H9 (cell line): ENCODE data around the gene HIBCH. TPM values are rescaled to one million over a fixed set of nuclear protein-coding genes. Genes with fewer than 3 reads are reported as not detected.
A peak's percentile ranks its signal among the peaks of the same experiment; 100 is the strongest.

Experiments used
- DNase-seq: peaks from one replicate; pipeline ENCODE4 v3.0.0-alpha.2; 2017
- H2AFZ ChIP-seq: one replicate; pipeline ENCODE4 v1.6.1; 2013; ENCODE audit warnings: mild to moderate bottlenecking, low read length, control low read depth, moderate library complexity
- H2AK5ac ChIP-seq: 2 replicates; pipeline ENCODE4 v1.6.1; 2013; ENCODE audit warnings: low read length, control low read depth, mixed read lengths; ENCODE audit not compliant: insufficient read length
- H2BK120ac ChIP-seq: one replicate; pipeline ENCODE4 v1.6.1; 2013; ENCODE audit warnings: low read depth, mild to moderate bottlenecking, low read length, control low read depth, inconsistent platforms; ENCODE audit not compliant: poor library complexity, severe bottlenecking
- H2BK12ac ChIP-seq: 2 replicates; pipeline ENCODE4 v1.6.1; 2013; ENCODE audit warnings: low read length, control low read depth, mixed read lengths, low read depth; ENCODE audit not compliant: insufficient read length
- H2BK15ac ChIP-seq: 2 replicates; pipeline ENCODE4 v1.6.1; 2013; ENCODE audit warnings: low read depth, low read length, control low read depth
- H2BK20ac ChIP-seq: one replicate; pipeline ENCODE4 v1.6.1; 2013; ENCODE audit warnings: low read depth, mild to moderate bottlenecking, low read length, control low read depth, inconsistent platforms; ENCODE audit not compliant: poor library complexity, severe bottlenecking
- H2BK5ac ChIP-seq: 2 replicates; pipeline ENCODE4 v1.6.1; 2013; ENCODE audit warnings: low read length, control low read depth, mixed read lengths; ENCODE audit not compliant: insufficient read length
- H3K14ac ChIP-seq: 2 replicates; pipeline ENCODE4 v1.6.1; 2013; ENCODE audit warnings: low read length, control low read depth; ENCODE audit not compliant: insufficient read depth
- H3K18ac ChIP-seq: 2 replicates; pipeline ENCODE4 v1.6.1; 2013; ENCODE audit warnings: low read depth, mild to moderate bottlenecking, mixed read lengths, low read length, control low read depth; ENCODE audit not compliant: insufficient read length
- H3K23ac ChIP-seq: 2 replicates; pipeline ENCODE4 v1.6.1; 2013; ENCODE audit warnings: low read length, control low read depth, mixed read lengths, low read depth; ENCODE audit not compliant: insufficient read length
- H3K23me2 ChIP-seq: 2 replicates; pipeline ENCODE4 v1.6.1; 2013; ENCODE audit warnings: low read depth, mild to moderate bottlenecking, mixed read lengths, low read length, control low read depth; ENCODE audit not compliant: insufficient read length, poor library complexity, severe bottlenecking
- H3K27ac ChIP-seq: 2 replicates; pipeline ENCODE4 v1.5.1; 2013; ENCODE audit warnings: low read length, control low read depth, mixed read lengths, low read depth; ENCODE audit not compliant: insufficient read length
- H3K27me3 ChIP-seq: 2 replicates; pipeline ENCODE4 v1.6.1; 2013; ENCODE audit warnings: low read length, control low read depth, inconsistent platforms; ENCODE audit not compliant: insufficient read depth
- H3K4ac ChIP-seq: 2 replicates; pipeline ENCODE4 v1.6.1; 2013; ENCODE audit warnings: low read depth, mild to moderate bottlenecking, control low read depth, inconsistent platforms, low read length, moderate library complexity
- H3K4me1 ChIP-seq: 2 replicates; pipeline ENCODE4 v1.6.1; 2013; ENCODE audit warnings: low read length, control low read depth, inconsistent platforms; ENCODE audit not compliant: insufficient read depth
- H3K4me2 ChIP-seq: 2 replicates; pipeline ENCODE4 v1.6.1; 2013; ENCODE audit warnings: low read length, control low read depth, mixed read lengths; ENCODE audit not compliant: insufficient read length, insufficient read depth
- H3K56ac ChIP-seq: 2 replicates; pipeline ENCODE4 v1.6.1; 2013; ENCODE audit warnings: low read depth, mild to moderate bottlenecking, mixed read lengths, low read length, control low read depth; ENCODE audit not compliant: insufficient read length
- H3K79me1 ChIP-seq: 2 replicates; pipeline ENCODE4 v1.6.1; 2013; ENCODE audit warnings: low read depth, mild to moderate bottlenecking, moderate library complexity, low read length, control low read depth, inconsistent platforms; ENCODE audit not compliant: insufficient read depth, poor library complexity, severe bottlenecking
- H3K79me2 ChIP-seq: 2 replicates; pipeline ENCODE4 v1.6.1; 2013; ENCODE audit warnings: low read length, control low read depth, inconsistent platforms; ENCODE audit not compliant: insufficient read depth
- H3K9ac ChIP-seq: 2 replicates; pipeline ENCODE4 v1.6.1; 2013; ENCODE audit warnings: low read length, control low read depth, mixed read lengths; ENCODE audit not compliant: insufficient read length; ENCODE audit errors: extremely low read depth
- H3K9me3 ChIP-seq: one replicate; pipeline ENCODE4 v1.6.1; 2013; ENCODE audit warnings: low read depth, low read length, inconsistent platforms; ENCODE audit not compliant: control insufficient read depth
- H3T11ph ChIP-seq: one replicate; pipeline ENCODE4 v1.6.1; 2013; ENCODE audit warnings: mild to moderate bottlenecking, low read length, control low read depth, inconsistent platforms
- H4K20me1 ChIP-seq: one replicate; pipeline ENCODE4 v1.6.1; 2013; ENCODE audit not compliant: control insufficient read depth, insufficient read length, insufficient read depth
- H4K5ac ChIP-seq: 2 replicates; pipeline ENCODE4 v1.6.1; 2013; ENCODE audit warnings: low read depth, mild to moderate bottlenecking, mixed read lengths, low read length, control low read depth; ENCODE audit not compliant: insufficient read length
- H4K8ac ChIP-seq: replicated peaks from 2 replicates; pipeline ENCODE4 v1.6.1; 2013; ENCODE audit warnings: low read length, control low read depth, mixed read lengths, low read depth; ENCODE audit not compliant: insufficient read length
- H4K91ac ChIP-seq: 2 replicates; pipeline ENCODE4 v1.6.1; 2013; ENCODE audit warnings: low read depth, mild to moderate bottlenecking, moderate library complexity, mixed read lengths, low read length, control low read depth; ENCODE audit not compliant: insufficient read length
- H3K27ac Mint-ChIP-seq, 3 experiments: 2 replicates in 2 of 3; 3 replicates in 1 of 3; pipeline ENCODE4 v1.8.0; 2020 to 2021; ENCODE audit warnings: mixed read lengths in 3 of 3, mild to moderate bottlenecking in 1 of 3, moderate library complexity in 1 of 3
- H3K27me3 Mint-ChIP-seq: 2 replicates; pipeline ENCODE4 v1.8.0; 2021; ENCODE audit warnings: low read depth, mild to moderate bottlenecking, moderate library complexity, mixed read lengths
- H3K36me3 Mint-ChIP-seq, 3 experiments: 2 replicates in 2 of 3; 3 replicates in 1 of 3; pipeline ENCODE4 v1.8.0; 2020 to 2021; ENCODE audit warnings: low read depth in 3 of 3, mixed read lengths in 3 of 3; ENCODE audit not compliant: insufficient read depth in 1 of 3
- H3K4me1 Mint-ChIP-seq, 2 experiments: 2 replicates each; pipeline ENCODE4 v1.8.0; 2020; ENCODE audit warnings: mixed read lengths in 2 of 2
- H3K4me3 Mint-ChIP-seq, 2 experiments: 2 replicates in 1 of 2; 3 replicates in 1 of 2; pipeline ENCODE4 v1.8.0; 2020 to 2021; ENCODE audit warnings: mild to moderate bottlenecking in 2 of 2, mixed read lengths in 2 of 2, moderate library complexity in 1 of 2
- H3K9me3 Mint-ChIP-seq, 2 experiments: 2 replicates in 1 of 2; 3 replicates in 1 of 2; pipeline ENCODE4 v1.8.0; 2020; ENCODE audit warnings: mild to moderate bottlenecking in 2 of 2, mixed read lengths in 2 of 2, moderate library complexity in 1 of 2
- CTCF ChIP-seq: fragments of 200-600 bp; sonication (generic); conservative IDR thresholded peaks from 3 replicates; pipeline ENCODE4 v1.8.0; 2021; ENCODE audit warnings: antibody characterized with exemption, mild to moderate bottlenecking
- WGBS: extraction: QIAGEN DNeasy Blood & Tissue Kit; methylation state at CpG from one replicate; pipeline ENCODE4 v1.1.7; 2013; ENCODE audit warnings: missing lambda C conversion rate, low lambda C conversion rate, mixed read lengths; ENCODE audit not compliant: insufficient read length; ENCODE audit errors: extremely low coverage; 5-methylcytosine and 5-hydroxymethylcytosine counted together
- total RNA-seq: library from RNA; stranded (reverse); gene quantifications from 2 replicates; pipeline ENCODE4 v1.2.1, GENCODE V29; 2021

The HIBCH gene
- total RNA-seq, 1 experiment from 2014 or later = 28.0 TPM

GRCh38 chr2:190197143-190197720, 122.4 kb downstream of the HIBCH start:
- DNase-seq = no peak
- Histone ChIP-seq H2BK15ac (no peak overlapping the region), H2AK5ac (no peak overlapping the region), H3K23me2 (no peaks in the 10 kb centered on the region), H2AFZ (no peak overlapping the region), H3K79me2 (no peaks in the 10 kb centered on the region), H3K27ac (no peak overlapping the region), H3K4me2 (no peak overlapping the region), H2BK120ac (no peak overlapping the region), H3K18ac (no peak overlapping the region), H3K79me1 (no peaks in the 10 kb centered on the region), H3K27me3 (no peaks in the 10 kb centered on the region), H4K20me1 (no peaks in the 10 kb centered on the region), H3K14ac (no peak overlapping the region), H3K23ac (no peak overlapping the region), H2BK20ac (no peak overlapping the region), H3K56ac (no peak overlapping the region), H4K5ac (no peak overlapping the region), H3K4ac (no peak overlapping the region), H3K4me1 (no peaks in the 10 kb centered on the region), H3K9me3 (no peaks in the 10 kb centered on the region), H2BK5ac (no peak overlapping the region), H3T11ph (no peak overlapping the region), H2BK12ac (no peak overlapping the region), H4K8ac (no peak overlapping the region), H4K91ac (no peak overlapping the region), H3K9ac (no peak overlapping the region)
- Mint-ChIP-seq H3K27ac (peak overlapping the region in 1 of 3 experiments; percentile 65; a peak in 1 of 7 replicates), H3K36me3 (peaks cover 0 to 3% (median 0%) of the 10 kb centered on the region in 3 experiments; a peak in 2 of 7 replicates), H3K27me3 (no peaks in the 10 kb centered on the region), H3K4me1 (peaks cover 0 to 7% of the 10 kb centered on the region in 2 experiments; a peak in 1 of 4 replicates), H3K9me3 (no peaks in the 10 kb centered on the region), H3K4me3 (no peak overlapping the region)
- TF ChIP-seq CTCF = no peak
- WGBS = no CpG with 5 or more reads among the region's 5 CpGs
